GM10266 (cell line): Measurements from ENCODE around the gene SMAD9.

Source experiments
- DNase-seq: peaks from one replicate; pipeline ENCODE4 v3.0.0; 2012; ENCODE audit errors: extremely low spot score
- TF ChIP-seq, protein P1 (sequence below): IDR thresholded peaks from 2 replicates; pipeline ENCODE4 v1.5.1; 2012; ENCODE audit warnings: mild to moderate bottlenecking, low read depth; ENCODE audit not compliant: control insufficient read depth, insufficient read depth; ENCODE audit errors: missing control alignments

Gene SMAD9

DNA sequence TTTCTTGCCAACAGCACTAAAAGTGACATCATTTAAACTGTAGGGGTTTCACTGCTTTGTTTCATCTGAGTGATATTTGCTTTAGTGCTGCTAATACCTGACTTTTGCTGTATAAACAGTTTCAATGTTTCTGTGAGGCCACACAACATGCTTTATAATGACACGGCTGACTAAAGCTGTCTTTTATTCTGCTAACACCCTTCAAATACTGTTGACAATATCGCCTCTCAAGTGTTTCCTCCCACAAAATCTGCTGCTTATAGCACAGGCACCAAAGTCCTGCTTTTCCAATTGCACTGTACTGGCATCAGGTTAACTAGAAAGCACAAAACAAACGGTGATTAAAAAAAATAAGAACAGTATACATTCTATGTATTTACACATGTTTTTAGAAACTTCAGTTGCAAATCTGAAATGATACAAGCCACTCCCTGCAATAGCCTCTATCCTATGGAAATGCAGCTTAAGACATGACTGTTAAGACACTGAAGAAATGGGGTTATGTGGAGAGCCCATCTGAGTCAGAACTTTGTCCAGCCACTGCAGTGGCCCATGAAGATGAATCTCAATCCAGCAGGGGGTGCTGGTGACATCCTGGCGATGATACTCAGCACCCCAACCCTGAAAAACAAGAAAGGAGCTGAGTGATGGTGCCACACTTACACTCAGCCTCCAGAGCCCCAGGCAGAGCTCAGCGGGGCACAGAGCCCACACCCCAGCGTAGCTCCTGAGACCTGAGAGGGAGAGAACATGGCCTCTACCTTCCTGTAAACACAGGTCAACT, 71.6 kb downstream of the SMAD9 start:
- TF ChIP-seq, protein P1, sequence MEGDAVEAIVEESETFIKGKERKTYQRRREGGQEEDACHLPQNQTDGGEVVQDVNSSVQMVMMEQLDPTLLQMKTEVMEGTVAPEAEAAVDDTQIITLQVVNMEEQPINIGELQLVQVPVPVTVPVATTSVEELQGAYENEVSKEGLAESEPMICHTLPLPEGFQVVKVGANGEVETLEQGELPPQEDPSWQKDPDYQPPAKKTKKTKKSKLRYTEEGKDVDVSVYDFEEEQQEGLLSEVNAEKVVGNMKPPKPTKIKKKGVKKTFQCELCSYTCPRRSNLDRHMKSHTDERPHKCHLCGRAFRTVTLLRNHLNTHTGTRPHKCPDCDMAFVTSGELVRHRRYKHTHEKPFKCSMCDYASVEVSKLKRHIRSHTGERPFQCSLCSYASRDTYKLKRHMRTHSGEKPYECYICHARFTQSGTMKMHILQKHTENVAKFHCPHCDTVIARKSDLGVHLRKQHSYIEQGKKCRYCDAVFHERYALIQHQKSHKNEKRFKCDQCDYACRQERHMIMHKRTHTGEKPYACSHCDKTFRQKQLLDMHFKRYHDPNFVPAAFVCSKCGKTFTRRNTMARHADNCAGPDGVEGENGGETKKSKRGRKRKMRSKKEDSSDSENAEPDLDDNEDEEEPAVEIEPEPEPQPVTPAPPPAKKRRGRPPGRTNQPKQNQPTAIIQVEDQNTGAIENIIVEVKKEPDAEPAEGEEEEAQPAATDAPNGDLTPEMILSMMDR = peak; percentile 33
- DNase-seq = no peak

DNA sequence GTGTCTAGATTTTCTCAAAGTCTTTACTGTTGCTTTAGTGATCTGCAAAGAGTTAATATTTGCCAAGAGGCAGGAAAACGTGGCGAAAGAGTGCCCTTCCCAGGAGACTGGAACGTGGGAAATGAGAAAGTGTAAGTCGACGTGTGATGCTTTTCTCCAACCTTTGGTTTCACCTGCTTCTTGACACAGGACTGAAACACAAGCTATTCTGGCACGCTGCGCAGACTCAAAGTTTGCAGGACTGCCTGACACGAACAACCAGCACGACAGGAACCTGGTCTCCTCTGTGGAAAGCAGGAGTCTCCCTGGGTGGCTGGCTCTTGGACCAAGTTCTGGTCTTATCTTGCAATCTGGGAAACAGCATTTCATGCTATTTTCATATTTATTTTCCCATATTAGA, 72.4 kb downstream of the SMAD9 start:
- DNase-seq = no peak
- TF ChIP-seq, protein P1 = no peak

DNA sequence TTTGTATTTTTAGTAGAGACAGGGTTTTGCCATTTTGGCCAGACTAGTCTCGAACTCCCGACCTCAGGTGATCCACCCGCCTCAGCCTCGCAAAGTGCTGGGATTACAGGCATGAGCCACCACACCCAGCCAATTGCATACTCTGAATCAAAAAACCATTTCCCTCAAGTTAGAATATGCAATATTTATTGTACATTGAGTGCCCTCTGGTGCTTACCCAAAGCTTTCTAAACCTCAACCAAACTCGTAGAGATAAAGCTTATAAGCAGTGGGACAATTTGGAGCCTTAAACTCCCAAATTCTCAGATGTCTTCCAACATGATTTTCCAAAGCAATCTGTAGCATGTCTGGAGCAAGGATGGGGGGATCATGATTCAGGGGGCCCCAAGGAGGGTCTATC, 78.6 kb downstream of the SMAD9 start:
- TF ChIP-seq, protein P1 = peak; percentile 20
- DNase-seq = no peak

DNA sequence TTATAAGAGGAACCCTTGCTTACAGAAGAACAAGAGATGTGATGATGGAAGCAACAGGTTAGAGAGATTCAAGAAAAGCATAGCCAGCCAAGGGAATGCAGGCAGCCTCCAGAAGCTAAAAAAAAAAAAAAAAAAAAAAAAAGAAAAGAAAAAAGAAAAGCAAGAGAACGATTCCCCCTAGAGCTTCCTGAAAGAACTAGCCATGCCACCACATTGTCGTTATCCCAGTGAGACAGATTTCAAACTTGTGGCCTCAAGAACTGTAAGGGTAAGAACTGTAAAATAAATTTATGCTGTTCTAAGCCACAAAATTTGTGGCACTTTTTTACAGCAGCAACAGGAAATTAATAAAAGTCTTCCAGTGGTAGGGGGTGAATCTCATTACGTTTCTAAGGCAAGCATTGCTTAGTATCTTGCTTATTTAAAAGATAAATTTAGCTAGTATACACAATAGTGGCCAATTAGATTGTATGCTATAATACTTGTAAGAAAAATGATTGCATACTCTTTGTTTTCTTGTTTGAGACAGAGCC, 79.3 kb downstream of the SMAD9 start:
- DNase-seq = no peak
- TF ChIP-seq, protein P1 = no peak

DNA sequence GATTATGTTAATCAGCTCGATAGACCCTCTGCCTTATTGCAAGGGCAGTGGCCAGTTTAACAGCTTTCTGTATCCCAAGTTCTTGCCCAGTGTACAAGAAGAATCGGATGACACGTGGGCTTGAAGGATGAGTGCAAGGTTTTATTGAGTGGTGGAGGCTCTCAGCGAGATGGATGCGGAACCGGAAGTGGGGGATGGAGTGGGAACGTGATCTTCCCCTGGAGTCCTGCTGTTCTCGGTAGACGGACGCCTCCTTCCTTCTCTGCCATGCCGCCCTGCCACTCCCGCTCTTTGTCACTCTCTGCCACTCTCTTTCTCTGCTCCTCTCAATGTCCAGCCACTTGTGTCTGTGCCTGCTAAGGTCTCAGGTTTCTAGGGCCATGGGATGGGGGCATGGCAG, 80.1 kb downstream of the SMAD9 start:
- TF ChIP-seq, protein P1 = no peak
- DNase-seq = no peak

DNA sequence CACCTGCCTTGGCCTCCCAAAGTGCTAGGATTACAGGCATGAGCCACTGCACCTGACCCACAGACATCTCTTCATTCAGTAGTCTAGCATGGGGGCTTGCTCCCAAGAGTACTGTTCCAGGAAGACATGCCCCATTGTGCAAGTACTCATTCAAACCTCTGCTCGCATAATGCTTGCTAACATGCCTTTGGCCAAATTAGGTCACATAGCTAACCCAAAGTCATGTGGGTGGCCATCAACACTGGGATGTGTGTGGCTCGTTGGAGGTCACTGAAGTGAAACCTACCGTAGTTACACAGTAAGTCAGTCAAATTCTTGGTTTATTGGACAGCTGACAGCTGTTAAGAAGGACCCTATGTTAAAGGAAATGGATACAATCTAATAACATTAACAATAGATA, 80.8 kb downstream of the SMAD9 start:
- TF ChIP-seq, protein P1 = no peak
- DNase-seq = no peak

DNA sequence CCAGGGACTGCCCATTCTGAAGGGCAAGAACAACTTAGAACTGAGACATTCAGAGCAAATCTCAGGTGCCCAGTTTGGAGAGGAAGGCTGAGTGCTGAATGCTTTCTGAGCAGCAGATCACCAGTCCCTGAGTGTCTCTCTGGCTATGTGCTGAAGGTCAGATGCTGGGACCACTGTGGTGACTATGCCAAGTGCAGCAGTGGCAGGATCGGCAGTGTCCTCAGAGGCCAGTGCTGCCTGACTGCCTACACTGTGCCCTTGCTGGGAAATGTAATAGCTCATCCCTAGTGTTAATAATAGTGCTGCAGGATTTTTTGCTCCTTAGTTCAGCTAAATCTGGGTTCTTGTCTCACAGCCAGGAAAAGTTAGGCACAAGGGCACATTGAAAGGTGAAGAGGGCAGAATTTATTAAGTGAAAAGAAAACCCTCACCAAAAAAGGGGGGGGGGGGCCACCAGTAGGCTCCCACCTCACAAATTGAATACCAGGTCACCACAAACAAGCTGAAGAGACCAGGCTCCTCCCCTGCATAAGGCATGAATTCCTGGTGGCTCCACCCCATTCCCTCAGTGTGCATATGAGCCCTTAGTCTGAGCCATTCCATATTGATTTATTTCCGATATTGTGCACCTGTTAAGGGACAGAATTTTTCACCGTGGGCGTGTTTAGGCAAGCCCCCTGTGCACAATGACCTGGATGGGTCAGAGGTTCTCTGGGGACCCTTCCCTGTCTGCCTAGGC, 82.5 kb downstream of the SMAD9 start:
- no peak for DNase-seq
- TF ChIP-seq, protein P1 = no peak
